Activated CD4-positive, alpha-beta T cell treated with anti-CD3 and anti-CD28 coated beads, Interleukin-2, amount 50 U/mL, for 48 hours (primary cell): ENCODE measurements around the gene FBXO44.

ENCODE experiments used
- DNase-seq, 2 experiments: peaks; one replicate each; pipeline ENCODE4 v3.0.0-alpha.2; 2020

FBXO44 gene

GRCh38 chr1:11691928-11692711, 37.4 kb downstream of the FBXO44 start:
- no peak for DNase-seq

GRCh38 chr1:11693024-11693590, 38.4 kb downstream of the FBXO44 start:
- DNase-seq, result peak; percentile 33 to 49

GRCh38 chr1:11693917-11694316, 39.2 kb downstream of the FBXO44 start:
- no peak for DNase-seq

- DNase-seq, result no peak
Measured at GRCh38 chr1:11695861-11696260, 41.2 kb downstream of the FBXO44 start.

- no peak for DNase-seq
Measured at GRCh38 chr1:11697188-11697892, 42.7 kb downstream of the FBXO44 start.

GRCh38 chr1:11697893-11698210, 43.2 kb downstream of the FBXO44 start:
- no peak for DNase-seq

- no peak for DNase-seq
Measured at GRCh38 chr1:11700601-11701467, 46.2 kb downstream of the FBXO44 start.

- no peak for DNase-seq
Measured at GRCh38 chr1:11701551-11701961, 46.9 kb downstream of the FBXO44 start.

- DNase-seq, result no peak
Measured at GRCh38 chr1:11701981-11702803, 47.5 kb downstream of the FBXO44 start.

GRCh38 chr1:11703357-11704193, 48.9 kb downstream of the FBXO44 start:
- no peak for DNase-seq

GRCh38 chr1:11704194-11704529, 49.5 kb downstream of the FBXO44 start:
- no peak for DNase-seq

GRCh38 chr1:11704691-11705475, 50.2 kb downstream of the FBXO44 start:
- no peak for DNase-seq

GRCh38 chr1:11705596-11705995, 50.9 kb downstream of the FBXO44 start:
- no peak for DNase-seq

- no peak for DNase-seq
Measured at GRCh38 chr1:11706292-11706691, 51.6 kb downstream of the FBXO44 start.

GRCh38 chr1:11707621-11708276, 53.1 kb downstream of the FBXO44 start:
- no peak for DNase-seq

- no peak for DNase-seq
Measured at GRCh38 chr1:11708554-11709350, 54.1 kb downstream of the FBXO44 start.

- DNase-seq, result no peak
Measured at GRCh38 chr1:11711490-11711889, 56.8 kb downstream of the FBXO44 start.

GRCh38 chr1:11712285-11712684, 57.6 kb downstream of the FBXO44 start:
- DNase-seq, result no peak
